ENCODE results near the gene TEDC1.

The TEDC1 gene

GRCh38 chr14:105482486-105483110 is 8.4 kb upstream of the TEDC1 start:
- TF ChIP-seq CTCF (IDR thresholded peaks at IDR 0.05; ENCODE audit: low read length, missing control alignments), result no peak
- H3K4me3 ChIP-seq (replicated peaks; ENCODE audit: low read depth, low read length), result no peak overlapping the region
- no peak for DNase-seq (ENCODE audit: low read depth)

GRCh38 chr14:105483300-105484068 is 7.6 kb upstream of the TEDC1 start:
- TF ChIP-seq CTCF (IDR thresholded peaks at IDR 0.05; ENCODE audit: low read length, missing control alignments), result no peak
- DNase-seq (ENCODE audit: low read depth), result no peak
- H3K4me3 ChIP-seq (replicated peaks; ENCODE audit: low read depth, low read length), result no peak overlapping the region

GRCh38 chr14:105484069-105484996 is 6.7 kb upstream of the TEDC1 start:
- no peak for TF ChIP-seq CTCF (IDR thresholded peaks at IDR 0.05; ENCODE audit: low read length, missing control alignments)
- H3K4me3 ChIP-seq (replicated peaks; ENCODE audit: low read depth, low read length), result no peak overlapping the region
- DNase-seq (ENCODE audit: low read depth), result peak; percentile 31

GRCh38 chr14:105484997-105485393 is 6.1 kb upstream of the TEDC1 start:
- no peak for DNase-seq (ENCODE audit: low read depth)
- no peak for TF ChIP-seq CTCF (IDR thresholded peaks at IDR 0.05; ENCODE audit: low read length, missing control alignments)
- no peak overlapping the region for H3K4me3 ChIP-seq (replicated peaks; ENCODE audit: low read depth, low read length)

GRCh38 chr14:105485739-105486162 is 5.3 kb upstream of the TEDC1 start:
- DNase-seq (ENCODE audit: low read depth), result no peak

More at GRCh38 chr14:105485739-105486162, 5.3 kb upstream of the TEDC1 start:
- H3K4me3 ChIP-seq (replicated peaks; ENCODE audit: low read depth, low read length), result no peak overlapping the region
- TF ChIP-seq CTCF (IDR thresholded peaks at IDR 0.05; ENCODE audit: low read length, missing control alignments), result peak; percentile 11
